Thoracic aorta (tissue), 2 donors: ENCODE results near the gene SAE1. TPM values are rescaled to one million over a fixed set of nuclear protein-coding genes. Genes with fewer than 3 reads are reported as not detected.

Source experiments
- ATAC-seq: fragments of 150-250 bp; one replicate; pipeline ENCODE4 v1.8.0; 2017; ENCODE audit warnings: low read depth; ENCODE audit not compliant: insufficient number of reproducible peaks, low FRiP score
- DNase-seq: peaks from one replicate; pipeline ENCODE4 v3.0.0-alpha.2; 2020; ENCODE audit warnings: low spot score
- H3K27ac ChIP-seq, 2 donors: fragments of 200-600 bp; sonication (generic); 1 replicate in 1 of 2; 2 replicates in 1 of 2; pipeline ENCODE4 v1.5.1; 2016; ENCODE audit warnings: mild to moderate bottlenecking in 2 of 2, moderate library complexity in 2 of 2
- H3K27me3 ChIP-seq: fragments of 200-600 bp; sonication (generic); replicated peaks from 2 replicates; pipeline ENCODE4 v1.6.0; 2016; ENCODE audit warnings: mild to moderate bottlenecking; ENCODE audit not compliant: insufficient read depth
- H3K36me3 ChIP-seq: fragments of 200-600 bp; sonication (generic); one replicate; pipeline ENCODE4 v1.5.1; 2016
- H3K4me1 ChIP-seq, 2 donors: fragments of 200-600 bp; sonication (generic); 1 replicate in 1 of 2; 2 replicates in 1 of 2; pipeline versions ENCODE4 v1.5.1 to v1.6.0; 2016; ENCODE audit warnings: low read depth in 2 of 2, mild to moderate bottlenecking in 1 of 2; ENCODE audit not compliant: control insufficient read depth in 1 of 2
- H3K4me3 ChIP-seq: fragments of 200-600 bp; sonication (generic); 2 replicates; pipeline ENCODE4 v1.5.1; 2016; ENCODE audit warnings: mild to moderate bottlenecking
- H3K9me3 ChIP-seq: fragments of 200-600 bp; sonication (generic); 2 replicates; pipeline ENCODE4 v1.5.1; 2016
- total RNA-seq, 2 donors: library from RNA; depleted of rRNA; stranded (reverse); fragments of >200 nt; gene quantifications; one replicate each; pipeline versions ENCODE4 v1.1.0 to v1.2.3, GENCODE V29; 2016
- TF ChIP-seq, protein P1 (sequence below): fragments of 200-600 bp; sonication (generic); IDR thresholded peaks from one replicate; pipeline ENCODE4 v1.5.1; 2019; ENCODE audit warnings: antibody characterized with exemption

SAE1 gene
- total RNA-seq, 2 donors from 2014 or later: 39.3 to 50.8 TPM

GRCh38 chr19:47096100-47096704, 34.4 kb upstream of the SAE1 start:
- H3K27ac ChIP-seq: no peak overlapping the region
- TF ChIP-seq, protein P1, sequence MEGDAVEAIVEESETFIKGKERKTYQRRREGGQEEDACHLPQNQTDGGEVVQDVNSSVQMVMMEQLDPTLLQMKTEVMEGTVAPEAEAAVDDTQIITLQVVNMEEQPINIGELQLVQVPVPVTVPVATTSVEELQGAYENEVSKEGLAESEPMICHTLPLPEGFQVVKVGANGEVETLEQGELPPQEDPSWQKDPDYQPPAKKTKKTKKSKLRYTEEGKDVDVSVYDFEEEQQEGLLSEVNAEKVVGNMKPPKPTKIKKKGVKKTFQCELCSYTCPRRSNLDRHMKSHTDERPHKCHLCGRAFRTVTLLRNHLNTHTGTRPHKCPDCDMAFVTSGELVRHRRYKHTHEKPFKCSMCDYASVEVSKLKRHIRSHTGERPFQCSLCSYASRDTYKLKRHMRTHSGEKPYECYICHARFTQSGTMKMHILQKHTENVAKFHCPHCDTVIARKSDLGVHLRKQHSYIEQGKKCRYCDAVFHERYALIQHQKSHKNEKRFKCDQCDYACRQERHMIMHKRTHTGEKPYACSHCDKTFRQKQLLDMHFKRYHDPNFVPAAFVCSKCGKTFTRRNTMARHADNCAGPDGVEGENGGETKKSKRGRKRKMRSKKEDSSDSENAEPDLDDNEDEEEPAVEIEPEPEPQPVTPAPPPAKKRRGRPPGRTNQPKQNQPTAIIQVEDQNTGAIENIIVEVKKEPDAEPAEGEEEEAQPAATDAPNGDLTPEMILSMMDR: no peak
- H3K4me3 ChIP-seq: no peak overlapping the region
- peaks cover 14 to 54% of the 10 kb centered on the region in 2 donors for H3K4me1 ChIP-seq
- ATAC-seq (no peak), DNase-seq (no peak)
- no peaks in the 10 kb centered on the region for H3K36me3 ChIP-seq
- no peaks in the 10 kb centered on the region for H3K27me3 ChIP-seq
- H3K9me3 ChIP-seq: no peaks in the 10 kb centered on the region

- no peaks in the 10 kb centered on the region for H3K36me3 ChIP-seq
- ATAC-seq (no peak), DNase-seq (no peak)
- no peaks in the 10 kb centered on the region for H3K27me3 ChIP-seq
- H3K9me3 ChIP-seq: no peaks in the 10 kb centered on the region
- peaks cover 14 to 54% of the 10 kb centered on the region in 2 donors for H3K4me1 ChIP-seq
- TF ChIP-seq, protein P1: no peak
- H3K4me3 ChIP-seq: no peak overlapping the region
- peak overlapping the region; percentile 75 to 80 for H3K27ac ChIP-seq
Measured at GRCh38 chr19:47096721-47097120, 33.9 kb upstream of the SAE1 start.

GRCh38 chr19:47097396-47098201, 33.0 kb upstream of the SAE1 start:
- no peaks in the 10 kb centered on the region for H3K36me3 ChIP-seq
- peak overlapping the region; percentile 57 for H3K4me3 ChIP-seq
- peak; percentile 14 for ATAC-seq
- DNase-seq: peak; percentile 36
- TF ChIP-seq, protein P1: no peak
- no peaks in the 10 kb centered on the region for H3K9me3 ChIP-seq
- no peaks in the 10 kb centered on the region for H3K27me3 ChIP-seq
- peaks cover 14 to 63% of the 10 kb centered on the region in 2 donors for H3K4me1 ChIP-seq
- peak overlapping the region; percentile 75 to 80 for H3K27ac ChIP-seq

GRCh38 chr19:47098608-47099007, 32.0 kb upstream of the SAE1 start:
- no peaks in the 10 kb centered on the region for H3K36me3 ChIP-seq
- DNase-seq (no peak), ATAC-seq (no peak)
- TF ChIP-seq, protein P1: no peak
- no peak overlapping the region for H3K4me3 ChIP-seq
- no peaks in the 10 kb centered on the region for H3K9me3 ChIP-seq
- H3K4me1 ChIP-seq: peaks cover 18 to 65% of the 10 kb centered on the region in 2 donors
- H3K27ac ChIP-seq: peak overlapping the region; percentile 75 to 80
- no peaks in the 10 kb centered on the region for H3K27me3 ChIP-seq

DNA sequence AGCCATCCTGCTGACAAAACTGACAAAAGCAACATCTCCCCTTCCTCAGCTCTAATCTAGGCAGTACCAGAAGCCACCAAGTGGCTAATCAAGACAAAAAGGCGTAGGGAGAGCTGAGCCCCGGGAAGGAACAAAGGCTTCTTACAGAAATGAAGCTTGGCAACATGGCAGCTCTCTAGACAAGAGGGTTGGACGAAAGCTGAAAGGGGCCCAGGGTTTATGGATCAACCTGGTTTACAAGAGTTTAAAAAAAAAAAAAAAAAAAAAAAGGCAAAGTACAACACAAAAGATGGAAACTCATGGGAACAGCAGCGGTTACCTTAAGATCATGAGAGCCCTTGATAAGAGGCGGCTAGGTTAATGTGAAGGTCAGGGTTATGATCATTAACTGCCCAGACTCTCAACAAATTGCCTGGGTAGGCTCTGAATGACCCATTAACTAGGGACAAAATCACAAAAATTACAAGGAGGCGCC, 31.0 kb upstream of the SAE1 start:
- Histone ChIP-seq H3K36me3 (no peaks in the 10 kb centered on the region), H3K27me3 (no peaks in the 10 kb centered on the region), H3K27ac (no peak overlapping the region), H3K4me1 (peaks cover 18 to 55% of the 10 kb centered on the region in 2 donors), H3K4me3 (no peak overlapping the region), H3K9me3 (no peaks in the 10 kb centered on the region)
- DNase-seq: no peak
- TF ChIP-seq, protein P1: no peak
- ATAC-seq: no peak
